Osteoblast (primary cell): ENCODE results near the gene RPS29. TPM values are rescaled to one million over a fixed set of nuclear protein-coding genes. Genes with fewer than 3 reads are reported as not detected.
A peak's percentile ranks its signal among the peaks of the same experiment; 100 is the strongest.

Experiments
- DNase-seq: peaks from one replicate; pipeline ENCODE4 v3.0.0; 2011; ENCODE audit warnings: low spot score, mixed read lengths; ENCODE audit not compliant: insufficient read length; ENCODE audit errors: missing footprints
- H2AFZ ChIP-seq: 2 replicates; pipeline ENCODE4 v1.6.0; 2011; ENCODE audit warnings: mild to moderate bottlenecking, low read length
- H3K27ac ChIP-seq: 2 replicates; pipeline ENCODE4 v1.5.1; 2011; ENCODE audit warnings: mild to moderate bottlenecking, low read depth, low read length, moderate library complexity
- H3K27me3 ChIP-seq: 2 replicates; pipeline ENCODE4 v1.6.0; 2012; ENCODE audit warnings: mild to moderate bottlenecking, control low read depth, inconsistent platforms, low read length, moderate library complexity; ENCODE audit not compliant: insufficient read depth
- H3K36me3 ChIP-seq: 2 replicates; pipeline ENCODE4 v1.5.1; 2011; ENCODE audit warnings: mild to moderate bottlenecking, low read length, control low read depth, moderate library complexity; ENCODE audit not compliant: insufficient read depth
- H3K4me1 ChIP-seq: 2 replicates; pipeline ENCODE4 v1.5.1; 2011; ENCODE audit warnings: mild to moderate bottlenecking, low read length, control low read depth, moderate library complexity; ENCODE audit not compliant: insufficient read depth
- H3K4me2 ChIP-seq: 2 replicates; pipeline ENCODE4 v1.6.0; 2011; ENCODE audit warnings: mild to moderate bottlenecking, low read length; ENCODE audit not compliant: insufficient read depth
- H3K4me3 ChIP-seq: fragments of 200-600 bp; sonication (generic); 3 replicates; pipeline ENCODE4 v1.5.1; 2012; ENCODE audit warnings: mild to moderate bottlenecking, low read length, inconsistent platforms; ENCODE audit not compliant: insufficient read depth
- H3K79me2 ChIP-seq: 2 replicates; pipeline ENCODE4 v1.6.0; 2012; ENCODE audit warnings: mild to moderate bottlenecking, low read length, control low read depth, inconsistent platforms; ENCODE audit not compliant: insufficient read depth
- H3K9me3 ChIP-seq: 2 replicates; pipeline ENCODE4 v1.5.1; 2011; ENCODE audit warnings: low read depth, low read length, control low read depth
- H4K20me1 ChIP-seq: 2 replicates; pipeline ENCODE4 v1.6.0; 2012; ENCODE audit warnings: mild to moderate bottlenecking, low read length, control low read depth; ENCODE audit not compliant: insufficient read depth
- total RNA-seq: library from RNA; depleted of rRNA; stranded (reverse); fragments of >200 nt; gene quantifications from 2 replicates; pipeline ENCODE4 v1.2.3, GENCODE V29; 2012
- TF ChIP-seq, protein P1 (sequence below): IDR thresholded peaks from 2 replicates; pipeline ENCODE4 v1.5.1; 2011; ENCODE audit warnings: mild to moderate bottlenecking, low read depth, low read length, moderate library complexity; ENCODE audit errors: extremely low read depth

The RPS29 gene
- total RNA-seq, 1 donor: 4,153 TPM

DNA sequence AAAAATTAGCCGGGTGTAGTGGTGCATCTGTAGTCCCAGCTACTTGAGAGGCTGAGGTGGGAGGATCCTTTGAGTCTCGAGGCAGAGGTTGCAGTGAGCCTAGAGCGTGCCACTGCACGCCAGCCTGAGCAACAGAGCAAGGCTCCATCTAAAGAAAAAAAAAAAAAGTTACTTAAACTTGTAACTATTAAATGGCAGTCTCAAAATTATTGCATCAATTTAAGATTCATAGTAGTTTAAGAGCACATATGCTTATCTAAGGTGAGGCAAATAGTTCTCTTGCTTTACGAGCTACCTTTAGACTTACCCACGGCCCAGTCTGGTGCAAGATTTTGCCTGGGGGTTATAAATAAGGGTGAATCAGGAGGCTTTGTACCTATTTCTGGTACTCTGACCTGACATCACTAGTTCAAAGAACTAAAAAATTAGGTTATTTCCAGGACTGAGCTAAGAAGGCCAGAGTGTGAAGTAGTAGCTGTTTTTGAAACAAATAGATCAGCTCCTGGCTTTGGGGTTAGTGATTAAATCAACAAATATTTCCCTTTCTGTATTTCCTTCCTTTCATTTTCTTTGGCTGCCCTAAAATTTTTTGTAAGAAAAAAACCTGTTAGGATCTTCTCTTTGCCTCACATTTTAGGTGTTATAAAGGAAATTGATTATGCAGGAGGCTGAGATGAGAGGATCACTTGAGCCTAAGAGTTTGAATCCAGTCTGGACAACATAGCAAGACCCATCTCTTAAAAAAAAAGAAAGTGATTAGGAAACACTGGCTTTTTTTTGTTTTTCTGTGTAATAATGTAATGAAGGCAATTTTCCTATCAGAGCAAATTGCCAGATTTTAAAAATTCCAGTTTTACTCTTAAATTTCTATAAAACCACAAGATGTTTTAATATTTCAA is 38.0 kb upstream of the RPS29 start:
- peaks cover 27% of the 10 kb centered on the region for H3K4me1 ChIP-seq
- peaks cover 60% of the 10 kb centered on the region for H3K79me2 ChIP-seq
- TF ChIP-seq, protein P1, sequence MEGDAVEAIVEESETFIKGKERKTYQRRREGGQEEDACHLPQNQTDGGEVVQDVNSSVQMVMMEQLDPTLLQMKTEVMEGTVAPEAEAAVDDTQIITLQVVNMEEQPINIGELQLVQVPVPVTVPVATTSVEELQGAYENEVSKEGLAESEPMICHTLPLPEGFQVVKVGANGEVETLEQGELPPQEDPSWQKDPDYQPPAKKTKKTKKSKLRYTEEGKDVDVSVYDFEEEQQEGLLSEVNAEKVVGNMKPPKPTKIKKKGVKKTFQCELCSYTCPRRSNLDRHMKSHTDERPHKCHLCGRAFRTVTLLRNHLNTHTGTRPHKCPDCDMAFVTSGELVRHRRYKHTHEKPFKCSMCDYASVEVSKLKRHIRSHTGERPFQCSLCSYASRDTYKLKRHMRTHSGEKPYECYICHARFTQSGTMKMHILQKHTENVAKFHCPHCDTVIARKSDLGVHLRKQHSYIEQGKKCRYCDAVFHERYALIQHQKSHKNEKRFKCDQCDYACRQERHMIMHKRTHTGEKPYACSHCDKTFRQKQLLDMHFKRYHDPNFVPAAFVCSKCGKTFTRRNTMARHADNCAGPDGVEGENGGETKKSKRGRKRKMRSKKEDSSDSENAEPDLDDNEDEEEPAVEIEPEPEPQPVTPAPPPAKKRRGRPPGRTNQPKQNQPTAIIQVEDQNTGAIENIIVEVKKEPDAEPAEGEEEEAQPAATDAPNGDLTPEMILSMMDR: no peak
- H3K4me2 ChIP-seq: peak overlapping the region; percentile 92
- no peaks in the 10 kb centered on the region for H3K9me3 ChIP-seq
- H3K36me3 ChIP-seq: peaks cover under 1% of the 10 kb centered on the region
- peaks cover 15% of the 10 kb centered on the region for H4K20me1 ChIP-seq
- DNase-seq: no peak
- no peaks in the 10 kb centered on the region for H3K27me3 ChIP-seq
- H2AFZ ChIP-seq: no peak overlapping the region
- no peak overlapping the region for H3K27ac ChIP-seq
- H3K4me3 ChIP-seq: peak overlapping the region; percentile 8

- DNase-seq: no peak
- H4K20me1 ChIP-seq: peaks cover 21% of the 10 kb centered on the region
- H3K9me3 ChIP-seq: no peaks in the 10 kb centered on the region
- H2AFZ ChIP-seq: no peak overlapping the region
- TF ChIP-seq, protein P1: no peak
- peak overlapping the region; percentile 96 for H3K4me3 ChIP-seq
- no peak overlapping the region for H3K27ac ChIP-seq
- H3K79me2 ChIP-seq: peaks cover 64% of the 10 kb centered on the region
- H3K27me3 ChIP-seq: no peaks in the 10 kb centered on the region
- peak overlapping the region; percentile 92 for H3K4me2 ChIP-seq
- H3K36me3 ChIP-seq: peaks cover 8% of the 10 kb centered on the region
- H3K4me1 ChIP-seq: peaks cover 34% of the 10 kb centered on the region
Measured at GRCh38 chr14:49623387-49623786, 37.2 kb upstream of the RPS29 start.

- peak overlapping the region; percentile 96 for H3K4me3 ChIP-seq
- H2AFZ ChIP-seq: no peak overlapping the region
- TF ChIP-seq, protein P1: no peak
- H3K27me3 ChIP-seq: no peaks in the 10 kb centered on the region
- peaks cover 66% of the 10 kb centered on the region for H3K79me2 ChIP-seq
- H4K20me1 ChIP-seq: peaks cover 29% of the 10 kb centered on the region
- H3K27ac ChIP-seq: peak overlapping the region; percentile 98
- peaks cover 47% of the 10 kb centered on the region for H3K4me1 ChIP-seq
- no peaks in the 10 kb centered on the region for H3K9me3 ChIP-seq
- DNase-seq: peak; percentile 52
- H3K4me2 ChIP-seq: peak overlapping the region; percentile 92
- peaks cover 18% of the 10 kb centered on the region for H3K36me3 ChIP-seq
Measured at GRCh38 chr14:49622022-49622607, 35.9 kb upstream of the RPS29 start.
